Stimulated activated CD8-positive, alpha-beta memory T cell treated with anti-CD3 and anti-CD28 coated beads, Interleukin-12 subunit alpha, Interleukin-12 subunit beta, amount 100 ng/mL, for 24 hours (primary cell): ENCODE data around the gene DPH2.

Experiments
- DNase-seq: peaks from one replicate; pipeline ENCODE4 v3.0.0-alpha.2; 2020; ENCODE audit errors: extremely low read depth

Gene DPH2

DNA sequence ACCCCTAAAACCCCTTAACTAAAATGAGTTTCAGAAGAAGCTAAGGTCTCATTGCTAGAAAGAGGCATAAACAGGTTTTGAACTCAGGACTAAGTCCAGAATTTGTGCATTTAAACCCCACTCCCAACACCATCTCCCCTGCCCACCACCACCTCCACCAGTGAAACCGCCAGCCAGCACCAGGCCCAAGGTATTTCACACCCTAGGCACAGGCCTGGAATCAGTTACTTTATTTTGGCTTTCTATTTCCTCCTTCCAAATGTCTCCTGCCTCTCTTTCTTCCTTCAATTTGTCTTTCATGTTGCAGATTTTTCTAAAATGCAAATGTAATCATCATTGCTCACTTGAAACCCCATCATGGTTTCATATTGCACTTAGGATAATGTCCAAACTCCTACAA lies 24.9 kb upstream of the DPH2 start:
- DNase-seq, result no peak

- no peak for DNase-seq
These were observed 24.1 kb upstream of the DPH2 start for GRCh38 chr1:43945674-43946235.

DNA sequence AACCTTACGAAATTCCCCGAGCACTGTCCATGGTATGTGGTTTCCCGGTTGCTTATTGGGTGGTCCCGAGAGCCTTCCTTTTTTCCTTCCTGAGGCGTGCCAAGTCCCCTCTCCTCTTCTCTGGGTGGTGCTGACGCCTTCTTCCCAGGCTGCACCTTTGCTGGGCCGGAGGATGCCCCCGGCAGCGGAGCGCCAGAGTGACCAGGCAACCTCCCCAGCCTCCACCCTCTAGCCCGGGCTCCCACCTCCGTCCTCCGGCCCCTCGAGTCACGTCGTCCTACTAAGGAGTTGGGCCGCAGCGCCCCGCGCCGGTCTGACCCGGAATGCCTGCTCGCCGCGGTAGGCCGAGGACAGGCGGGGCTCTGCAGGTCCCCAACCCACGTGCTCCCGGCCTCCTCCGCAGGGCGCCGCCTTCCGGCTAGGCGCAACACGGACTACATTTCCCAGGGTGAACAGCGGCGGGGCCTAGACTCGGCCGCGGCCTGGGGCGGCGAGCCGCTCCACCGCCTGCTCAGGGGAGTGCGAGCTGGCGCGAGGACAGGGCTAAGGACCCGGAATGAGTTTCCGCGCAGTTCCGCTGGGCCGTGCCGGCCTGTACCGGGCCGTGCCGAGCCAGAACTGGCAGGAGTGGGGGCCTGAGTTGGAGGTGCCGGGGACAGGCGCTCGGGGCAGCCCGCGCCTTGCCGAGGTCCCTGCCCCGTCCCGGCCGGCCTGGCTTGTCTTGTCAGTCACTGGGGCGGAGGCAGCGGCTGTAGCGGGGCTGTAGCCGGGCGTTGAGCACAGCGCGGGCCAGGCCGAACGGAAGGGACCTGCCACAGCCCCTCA lies 23.4 kb upstream of the DPH2 start, which contains the start of gene IPO13:
TSS of gene IPO13 (plus strand) at position 715 of the 825 bp plus-strand sequence. CDS start 651 bp downstream, outside the sequence.
- peak; percentile 84 for DNase-seq

GRCh38 chr1:43947061-43947873 lies 22.5 kb upstream of the DPH2 start:
- no peak for DNase-seq

- no peak for DNase-seq
These were observed 21.9 kb upstream of the DPH2 start for GRCh38 chr1:43947874-43948437.

- DNase-seq, result no peak
These were observed 20.1 kb upstream of the DPH2 start for GRCh38 chr1:43949678-43950077.

DNA sequence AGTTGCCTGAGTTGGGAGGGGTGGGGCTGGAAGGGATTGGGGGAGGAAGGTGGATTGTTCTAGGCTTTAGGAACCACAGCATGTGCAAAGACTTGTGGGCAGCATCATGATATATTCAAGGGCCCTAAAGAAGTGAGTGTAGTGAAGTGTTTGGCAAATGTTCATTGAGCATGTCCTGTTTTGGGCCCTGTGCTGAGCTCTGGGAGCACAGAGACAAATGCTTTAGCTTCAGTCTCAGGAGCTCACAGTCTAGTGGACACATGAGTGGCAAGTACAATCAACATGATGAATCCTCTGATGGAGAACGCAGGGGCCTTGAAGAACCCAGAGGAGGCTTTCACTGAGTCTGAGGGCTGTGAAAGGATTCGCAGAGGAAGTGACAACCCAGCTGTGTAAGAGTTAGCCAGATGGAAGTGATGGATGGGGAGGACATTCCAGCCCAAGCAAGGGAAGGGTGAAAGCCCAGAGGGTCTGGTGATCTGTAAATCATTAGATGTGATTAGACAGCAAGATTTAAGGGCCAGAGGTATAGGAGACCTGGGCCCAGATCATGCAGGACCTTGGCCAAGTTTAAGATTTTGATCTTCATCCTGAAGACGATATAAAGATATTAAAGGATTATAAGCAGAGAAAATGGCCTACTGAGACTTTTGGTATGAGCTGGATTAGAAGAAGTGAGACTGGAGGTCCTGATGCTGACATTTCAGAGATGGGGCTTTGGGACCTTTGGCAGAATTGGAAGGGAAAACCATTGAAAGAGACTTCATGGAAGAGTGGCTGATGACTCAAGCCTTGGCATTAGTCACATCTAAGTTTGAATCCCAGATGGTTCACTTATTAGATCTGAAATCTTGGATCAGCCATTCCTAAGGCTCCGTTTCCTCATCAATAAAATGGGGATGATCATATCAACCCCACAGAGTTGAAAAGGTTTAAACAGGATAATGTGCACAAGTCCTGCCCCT lies 18.5 kb upstream of the DPH2 start:
- no peak for DNase-seq

GRCh38 chr1:43952731-43953346 lies 17.0 kb upstream of the DPH2 start:
- DNase-seq, result no peak

- DNase-seq, result no peak
These were observed 16.4 kb upstream of the DPH2 start for GRCh38 chr1:43953361-43953760.

DNA sequence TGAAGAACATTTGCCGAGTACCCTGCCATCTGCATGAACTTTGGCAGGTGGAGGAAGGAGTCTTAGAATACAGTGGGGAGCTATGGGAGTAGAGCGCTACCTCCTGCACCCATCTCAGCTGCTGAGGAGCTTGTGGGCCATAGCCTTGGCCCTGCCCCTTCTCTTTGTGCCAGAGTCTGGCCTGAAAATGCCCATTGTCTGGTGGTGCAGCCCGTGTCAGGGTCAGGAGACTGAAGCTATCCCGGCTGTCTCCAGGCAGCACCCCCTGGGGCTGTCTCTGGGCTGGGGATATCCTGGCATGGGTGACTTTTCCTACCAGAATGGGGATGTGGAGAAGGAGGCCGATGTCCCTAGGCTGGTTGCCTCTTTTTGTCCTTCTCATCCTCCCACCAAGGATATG lies 15.8 kb upstream of the DPH2 start:
- DNase-seq, result no peak

DNA sequence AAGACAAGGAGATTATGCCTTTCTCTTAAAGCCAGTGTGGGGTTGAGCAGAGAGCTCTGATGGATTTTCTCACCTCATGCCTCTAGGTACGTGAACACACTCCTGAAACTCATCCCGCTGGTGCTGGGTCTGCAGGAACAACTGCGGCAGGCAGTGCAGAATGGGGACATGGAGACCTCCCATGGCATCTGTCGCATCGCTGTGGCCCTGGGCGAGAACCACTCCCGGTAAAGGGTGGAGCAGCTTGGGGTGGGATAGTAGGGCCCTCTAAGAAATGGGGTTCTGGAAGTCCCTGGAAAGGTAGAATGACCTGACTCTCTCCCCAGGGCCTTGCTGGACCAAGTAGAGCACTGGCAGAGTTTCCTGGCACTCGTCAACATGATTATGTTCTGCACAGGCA lies 13.6 kb upstream of the DPH2 start:
- no peak for DNase-seq

GRCh38 chr1:43957407-43958040 lies 12.3 kb upstream of the DPH2 start:
- no peak for DNase-seq

GRCh38 chr1:43958351-43959255 lies 11.2 kb upstream of the DPH2 start:
- no peak for DNase-seq

DNA sequence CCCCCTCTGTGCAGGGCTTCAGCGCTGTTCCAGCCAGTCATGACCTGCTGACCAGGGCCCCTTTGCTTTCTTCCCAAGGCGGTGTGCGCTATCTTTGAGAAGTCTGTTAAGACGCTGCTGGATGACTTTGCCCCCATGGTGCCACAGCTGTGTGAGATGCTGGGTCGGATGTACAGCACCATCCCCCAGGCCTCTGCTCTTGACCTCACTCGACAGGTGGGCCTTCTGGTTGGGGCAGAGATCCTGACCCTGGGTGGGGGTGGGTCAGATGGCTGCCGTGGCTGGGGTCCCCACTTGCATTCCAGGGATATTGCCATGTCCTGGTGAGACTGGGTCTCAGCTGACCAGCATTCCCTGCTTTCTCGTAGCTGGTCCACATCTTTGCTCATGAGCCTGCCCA lies 9.0 kb upstream of the DPH2 start:
- DNase-seq, result no peak

GRCh38 chr1:43961692-43962091 lies 8.1 kb upstream of the DPH2 start:
- DNase-seq, result no peak

GRCh38 chr1:43962324-43962723 lies 7.5 kb upstream of the DPH2 start:
- DNase-seq, result no peak

GRCh38 chr1:43963006-43963405 lies 6.8 kb upstream of the DPH2 start:
- no peak for DNase-seq

- DNase-seq, result no peak
These were observed 5.9 kb upstream of the DPH2 start for GRCh38 chr1:43963890-43964289.

GRCh38 chr1:43965316-43965715 lies 4.5 kb upstream of the DPH2 start:
- no peak for DNase-seq
